ENCODE data around the gene IL22RA2. TPM values are rescaled to one million over a fixed set of nuclear protein-coding genes. Genes with fewer than 3 reads are reported as not detected.
A peak's percentile ranks its signal among the peaks of the same experiment; 100 is the strongest.
"Not testable (repeated sequence)": the region's sequence is repeated elsewhere in the genome, so short reads cannot be mapped to it uniquely, and the experiment has no call there.

Gene IL22RA2
- not detected in 2 replicates for total RNA-seq (2014; rRNA removed; shearing (Covaris generic))

- no peaks in the 10 kb centered on the region; the same call in 1 of the 2 replicates for H3K27me3 ChIP-seq (replicated peaks)
- no peaks in the 10 kb centered on the region for H3K36me3 ChIP-seq
- H3K4me3 ChIP-seq, result no peak within 1 kb of the TSS
- H3K4me1 ChIP-seq (replicated peaks), result no peaks in the 10 kb centered on the region
- H3K27ac ChIP-seq, result no peak within 1 kb of the TSS
- DNase-seq (ENCODE audit: low read depth in 1 of 2, low spot score in 2 of 2), result no peak
- peaks cover 5% of the 10 kb centered on the region for H3K9me3 ChIP-seq (replicated peaks)
These were observed at the start of gene IL22RA2 for GRCh38 chr6:137173501-137173900. IL22RA2 (minus strand) TSS chr6:137173644; CDS start chr6:137161749, 11,895 bp downstream.

GRCh38 chr6:137222381-137222780, 48.9 kb upstream of the IL22RA2 start:
- DNase-seq (ENCODE audit: low read depth in 1 of 2, low spot score in 2 of 2), result no peak
- peaks cover 5% of the 10 kb centered on the region; the same call in 1 of the 2 replicates for H3K36me3 ChIP-seq
- H3K27me3 ChIP-seq (replicated peaks), result no peaks in the 10 kb centered on the region
- H3K4me3 ChIP-seq, result no peak overlapping the region
- no peak overlapping the region for H3K27ac ChIP-seq
- H3K9me3 ChIP-seq (replicated peaks), result no peaks in the 10 kb centered on the region
- peaks cover 16% of the 10 kb centered on the region for H3K4me1 ChIP-seq (replicated peaks)

- peaks cover 18% of the 10 kb centered on the region for H3K4me1 ChIP-seq (replicated peaks)
- peaks cover 8% of the 10 kb centered on the region; the same call in 1 of the 2 replicates for H3K36me3 ChIP-seq
- H3K9me3 ChIP-seq (replicated peaks), result no peaks in the 10 kb centered on the region
- H3K27me3 ChIP-seq (replicated peaks), result no peaks in the 10 kb centered on the region
- no peak for DNase-seq (ENCODE audit: low read depth in 1 of 2, low spot score in 2 of 2)
- peak overlapping the region; percentile 81 for H3K4me3 ChIP-seq
- H3K27ac ChIP-seq, result peak overlapping the region; percentile 81
These were observed 46.3 kb upstream of the IL22RA2 start for GRCh38 chr6:137219664-137220252.

GRCh38 chr6:137218917-137219663, 45.6 kb upstream of the IL22RA2 start, which contains the start of gene IFNGR1:
IFNGR1 (minus strand) TSS chr6:137219385; CDS start chr6:137219327, 58 bp downstream.
- Histone ChIP-seq H3K4me3 (peak within 1 kb of the TSS; percentile 81), H3K4me1 (replicated peaks) (peaks cover 18% of the 10 kb centered on the region), H3K27me3 (replicated peaks) (no peaks in the 10 kb centered on the region), H3K36me3 (peaks cover 8% of the 10 kb centered on the region; the same call in 1 of the 2 replicates), H3K27ac (peak within 1 kb of the TSS; percentile 81), H3K9me3 (replicated peaks) (no peaks in the 10 kb centered on the region)
- DNase-seq (ENCODE audit: low read depth in 1 of 2, low spot score in 2 of 2), result peak; percentile 93 to 96

- Histone ChIP-seq H3K4me1 (replicated peaks) (peaks cover 18% of the 10 kb centered on the region), H3K4me3 (peak overlapping the region; percentile 81), H3K9me3 (replicated peaks) (no peaks in the 10 kb centered on the region), H3K27me3 (replicated peaks) (no peaks in the 10 kb centered on the region), H3K27ac (peak overlapping the region; percentile 81), H3K36me3 (peaks cover 8% of the 10 kb centered on the region; the same call in 1 of the 2 replicates)
- DNase-seq (ENCODE audit: low read depth in 1 of 2, low spot score in 2 of 2), result peak in 1 of 2 experiments; percentile 47
These were observed 45.1 kb upstream of the IL22RA2 start for GRCh38 chr6:137218473-137218916.

- no peaks in the 10 kb centered on the region for H3K9me3 ChIP-seq (replicated peaks)
- H3K27ac ChIP-seq, result no peak overlapping the region
- H3K27me3 ChIP-seq (replicated peaks), result no peaks in the 10 kb centered on the region
- peak overlapping the region; percentile 81 for H3K4me3 ChIP-seq
- DNase-seq (ENCODE audit: low read depth in 1 of 2, low spot score in 2 of 2), result no peak
- H3K4me1 ChIP-seq (replicated peaks), result peaks cover 18% of the 10 kb centered on the region
- peaks cover 8% of the 10 kb centered on the region; the same call in 1 of the 2 replicates for H3K36me3 ChIP-seq
These were observed 44.5 kb upstream of the IL22RA2 start for GRCh38 chr6:137217801-137218472.

- H3K27ac ChIP-seq, result no peak overlapping the region
- peaks cover 18% of the 10 kb centered on the region for H3K4me1 ChIP-seq (replicated peaks)
- no peak for DNase-seq (ENCODE audit: low read depth in 1 of 2, low spot score in 2 of 2)
- no peaks in the 10 kb centered on the region for H3K27me3 ChIP-seq (replicated peaks)
- no peaks in the 10 kb centered on the region for H3K9me3 ChIP-seq (replicated peaks)
- H3K36me3 ChIP-seq, result peaks cover 8% of the 10 kb centered on the region; the same call in 1 of the 2 replicates
- H3K4me3 ChIP-seq, result no peak overlapping the region
These were observed 43.6 kb upstream of the IL22RA2 start for GRCh38 chr6:137216875-137217553.

- H3K27me3 ChIP-seq (replicated peaks), result no peaks in the 10 kb centered on the region
- H3K4me1 ChIP-seq (replicated peaks), result peaks cover 18% of the 10 kb centered on the region
- no peak for DNase-seq (ENCODE audit: low read depth in 1 of 2, low spot score in 2 of 2)
- H3K27ac ChIP-seq, result no peak overlapping the region
- H3K36me3 ChIP-seq, result peaks cover 8% of the 10 kb centered on the region; the same call in 1 of the 2 replicates
- no peaks in the 10 kb centered on the region for H3K9me3 ChIP-seq (replicated peaks)
- H3K4me3 ChIP-seq, result no peak overlapping the region
These were observed 42.7 kb upstream of the IL22RA2 start for GRCh38 chr6:137216106-137216505.

GRCh38 chr6:137215630-137216029, 42.2 kb upstream of the IL22RA2 start:
- not testable (repeated sequence) for H3K27ac ChIP-seq; DNase-seq (ENCODE audit: low read depth in 1 of 2, low spot score in 2 of 2); H3K4me3 ChIP-seq; H3K27me3 ChIP-seq (replicated peaks); H3K36me3 ChIP-seq; H3K9me3 ChIP-seq (replicated peaks)
- H3K4me1 ChIP-seq (replicated peaks), result peaks cover 18% of the 10 kb centered on the region

GRCh38 chr6:137214931-137215330, 41.5 kb upstream of the IL22RA2 start:
- Histone ChIP-seq H3K4me1 (replicated peaks) (peaks cover 18% of the 10 kb centered on the region), H3K27ac (no peak overlapping the region), H3K27me3 (replicated peaks) (no peaks in the 10 kb centered on the region), H3K4me3 (no peak overlapping the region), H3K9me3 (replicated peaks) (no peaks in the 10 kb centered on the region), H3K36me3 (peaks cover 8% of the 10 kb centered on the region; the same call in 1 of the 2 replicates)
- DNase-seq (ENCODE audit: low read depth in 1 of 2, low spot score in 2 of 2), result no peak

- Histone ChIP-seq H3K4me3 (no peak overlapping the region), H3K27me3 (replicated peaks) (no peaks in the 10 kb centered on the region), H3K27ac (no peak overlapping the region), H3K9me3 (replicated peaks) (0 out of 2 replicates have a peak, but pooled peaks cover 3% of the 10 kb centered on the region), H3K4me1 (replicated peaks) (peaks cover 11% of the 10 kb centered on the region), H3K36me3 (peaks cover 16% of the 10 kb centered on the region)
- DNase-seq (ENCODE audit: low read depth in 1 of 2, low spot score in 2 of 2), result no peak
These were observed 40.4 kb upstream of the IL22RA2 start for GRCh38 chr6:137213813-137214212.

- H3K36me3 ChIP-seq, result peaks cover 18% of the 10 kb centered on the region
- H3K4me1 ChIP-seq (replicated peaks), result peaks cover 11% of the 10 kb centered on the region
- no peak overlapping the region for H3K4me3 ChIP-seq
- H3K27ac ChIP-seq, result no peak overlapping the region
- H3K27me3 ChIP-seq (replicated peaks), result no peaks in the 10 kb centered on the region
- no peak for DNase-seq (ENCODE audit: low read depth in 1 of 2, low spot score in 2 of 2)
- H3K9me3 ChIP-seq (replicated peaks), result 0 out of 2 replicates have a peak, but pooled peaks cover 3% of the 10 kb centered on the region
These were observed 39.9 kb upstream of the IL22RA2 start for GRCh38 chr6:137213331-137213740.

GRCh38 chr6:137211910-137212309, 38.5 kb upstream of the IL22RA2 start:
- Histone ChIP-seq H3K9me3 (replicated peaks) (0 out of 2 replicates have a peak, but pooled peaks cover 3% of the 10 kb centered on the region), H3K4me3 (no peak overlapping the region), H3K27me3 (replicated peaks) (no peaks in the 10 kb centered on the region), H3K4me1 (replicated peaks) (no peaks in the 10 kb centered on the region; the same call in 1 of the 2 replicates), H3K36me3 (peaks cover 21% of the 10 kb centered on the region), H3K27ac (no peak overlapping the region)
- DNase-seq (ENCODE audit: low read depth in 1 of 2, low spot score in 2 of 2), result no peak

All from SJSA1 (cell line).